Activated CD4-positive, alpha-beta memory T cell treated with anti-CD3 and anti-CD28 coated beads, Interleukin-2, amount 10 ng/mL, durations not matched to agents 7 days and 5 days (primary cell): Measurements from ENCODE around the gene CDX1. TPM values are rescaled to one million over a fixed set of nuclear protein-coding genes. Genes with fewer than 3 reads are reported as not detected.
"Not testable (repeated sequence)": the region's sequence is repeated elsewhere in the genome, so short reads cannot be mapped to it uniquely, and the experiment has no call there.

ENCODE experiments used
- CTCF ChIA-PET: fragments of 350-600 bp; sonication (Branson Sonifier 250); formaldehyde crosslinking; loops from one replicate; lab custom pipeline; 2021; ENCODE audit warnings: antibody characterized with exemption, inconsistent platforms; lab: Charles Lee
- POLR2A ChIA-PET: fragments of 350-600 bp; sonication (Branson Sonifier 250); formaldehyde crosslinking; loops from one replicate; lab custom pipeline; 2021; ENCODE audit warnings: antibody characterized with exemption; lab: Charles Lee
- DNase-seq: peaks from one replicate; pipeline ENCODE4 v3.0.0-alpha.2; 2020
- H3K27ac Mint-ChIP-seq: one replicate; pipeline ENCODE4 v1.8.0; 2021; ENCODE audit warnings: mild to moderate bottlenecking, mixed read lengths
- H3K27me3 Mint-ChIP-seq: one replicate; pipeline ENCODE4 v1.8.0; 2021; ENCODE audit warnings: mixed read lengths
- H3K36me3 Mint-ChIP-seq: one replicate; pipeline ENCODE4 v1.8.0; 2021; ENCODE audit warnings: low read depth, mixed read lengths
- H3K4me1 Mint-ChIP-seq: one replicate; pipeline ENCODE4 v1.8.0; 2021; ENCODE audit warnings: mixed read lengths
- H3K4me3 Mint-ChIP-seq: one replicate; pipeline ENCODE4 v1.8.0; 2021; ENCODE audit warnings: mild to moderate bottlenecking, mixed read lengths
- H3K9me3 Mint-ChIP-seq: one replicate; pipeline ENCODE4 v1.8.0; 2021; ENCODE audit warnings: mixed read lengths
- total RNA-seq, 2 experiments: library from RNA; stranded (reverse); gene quantifications; one replicate each; pipeline ENCODE4 v1.2.3, GENCODE V29; 2021

The CDX1 gene
- total RNA-seq, 2 experiments from 2014 or later: not detected

- no peak overlapping the region for H3K4me3 Mint-ChIP-seq
- no peaks in the 10 kb centered on the region for H3K4me1 Mint-ChIP-seq
- no peaks in the 10 kb centered on the region for H3K27me3 Mint-ChIP-seq
- no peaks in the 10 kb centered on the region for H3K9me3 Mint-ChIP-seq
- ChIA-PET POLR2A (no interaction called here), CTCF (interaction anchor here (0.6 kb wide), 1 partner anchor 222 kb away, joined by 4 read pairs; no protein-coding TSS in a partner anchor)
- H3K27ac Mint-ChIP-seq: no peak overlapping the region
- DNase-seq: no peak
- H3K36me3 Mint-ChIP-seq: no peaks in the 10 kb centered on the region
These were observed 63.0 kb downstream of the CDX1 start for GRCh38 chr5:150229571-150229970.

GRCh38 chr5:150230842-150231241, 64.3 kb downstream of the CDX1 start:
- no peaks in the 10 kb centered on the region for H3K36me3 Mint-ChIP-seq
- no peaks in the 10 kb centered on the region for H3K9me3 Mint-ChIP-seq
- POLR2A ChIA-PET: no interaction called here
- no peak overlapping the region for H3K4me3 Mint-ChIP-seq
- H3K27me3 Mint-ChIP-seq: no peaks in the 10 kb centered on the region
- no peak for DNase-seq
- H3K27ac Mint-ChIP-seq: no peak overlapping the region
- CTCF ChIA-PET: interaction anchor here (0.7 to 1.2 kb wide), 3 partner anchors 12 to 120 kb away, joined by 3 to 5 read pairs (median 3); no protein-coding TSS in a partner anchor
- no peaks in the 10 kb centered on the region for H3K4me1 Mint-ChIP-seq

- POLR2A ChIA-PET, H3K27ac Mint-ChIP-seq, H3K4me3 Mint-ChIP-seq, DNase-seq, H3K4me1 Mint-ChIP-seq, H3K27me3 Mint-ChIP-seq, H3K9me3 Mint-ChIP-seq, H3K36me3 Mint-ChIP-seq: not testable (repeated sequence)
- CTCF ChIA-PET: interaction anchor here (1.5 kb wide), 1 partner anchor 15 kb away, joined by 4 read pairs; no protein-coding TSS in a partner anchor
These were observed 67.1 kb downstream of the CDX1 start for GRCh38 chr5:150233706-150234105.

Other genes with a start within 250 kb of the CDX1 start
- gene PDE6A, start 222.0 kb upstream of the CDX1 start, total RNA-seq: not detected
- gene SLC26A2, start 206.0 kb upstream of the CDX1 start, total RNA-seq: 1 to 10 TPM; 8.3 to 8.4 TPM
- gene TIGD6, start 166.1 kb upstream of the CDX1 start, total RNA-seq: 1 to 10 TPM; 2.0 to 2.3 TPM
- gene HMGXB3, start 166.0 kb upstream of the CDX1 start, total RNA-seq: 10 to 100 TPM; 41.6 to 44.1 TPM
- under 1 TPM in 1 of 2 experiments, not detected in 1; 0.25 TPM for gene CSF1R, start 80.2 kb upstream of the CDX1 start, total RNA-seq
- gene PDGFRB, start 10.9 kb upstream of the CDX1 start, total RNA-seq: 1 to 10 TPM; 7.2 to 9.0 TPM
- gene SLC6A7, start 23.3 kb downstream of the CDX1 start, total RNA-seq: not detected
- gene CAMK2A, start 123.0 kb downstream of the CDX1 start, total RNA-seq: not detected
- gene ARSI, start 136.1 kb downstream of the CDX1 start, total RNA-seq: not detected
- gene TCOF1, start 190.9 kb downstream of the CDX1 start, total RNA-seq: 10 to 100 TPM; 52.8 to 53.0 TPM
- 1,000 to 10,000 TPM; 1,158 to 1,180 TPM for gene CD74, start 246.1 kb downstream of the CDX1 start, total RNA-seq